ENCODE measurements around the gene BIRC3.

Gene BIRC3

DNA sequence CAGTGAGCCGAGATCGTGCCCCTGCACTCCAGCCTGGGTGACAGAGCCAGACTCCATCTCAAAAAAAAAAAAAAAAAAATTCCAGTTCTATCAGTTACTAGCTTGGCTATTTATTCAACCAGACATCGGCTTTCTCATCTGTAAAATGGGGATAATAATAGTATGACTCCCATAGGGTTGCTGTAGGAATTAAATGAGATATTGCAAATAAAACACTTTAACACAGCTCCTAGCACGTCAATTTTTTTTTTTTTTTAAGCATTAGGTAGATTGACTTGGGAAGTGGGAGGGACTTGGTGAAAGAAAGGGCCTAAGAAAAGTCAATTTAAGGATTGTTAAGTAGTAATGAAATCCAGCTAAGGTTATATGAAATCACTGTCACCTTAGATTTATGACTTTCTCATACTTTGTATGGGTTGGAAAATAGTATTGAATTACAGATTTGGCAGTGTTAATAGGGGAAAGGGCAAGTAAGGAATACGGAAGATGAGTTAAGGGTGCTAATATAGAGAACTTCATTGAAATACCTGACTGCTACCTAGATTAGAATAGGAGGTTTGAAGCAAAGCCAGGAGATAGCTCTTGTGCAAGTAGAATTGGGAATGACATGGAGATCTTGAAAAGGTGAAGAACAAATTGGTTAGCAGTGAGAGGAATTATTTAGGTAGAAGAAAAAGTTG is 58.6 kb downstream of the BIRC3 start:
- TF ChIP-seq, protein P1, sequence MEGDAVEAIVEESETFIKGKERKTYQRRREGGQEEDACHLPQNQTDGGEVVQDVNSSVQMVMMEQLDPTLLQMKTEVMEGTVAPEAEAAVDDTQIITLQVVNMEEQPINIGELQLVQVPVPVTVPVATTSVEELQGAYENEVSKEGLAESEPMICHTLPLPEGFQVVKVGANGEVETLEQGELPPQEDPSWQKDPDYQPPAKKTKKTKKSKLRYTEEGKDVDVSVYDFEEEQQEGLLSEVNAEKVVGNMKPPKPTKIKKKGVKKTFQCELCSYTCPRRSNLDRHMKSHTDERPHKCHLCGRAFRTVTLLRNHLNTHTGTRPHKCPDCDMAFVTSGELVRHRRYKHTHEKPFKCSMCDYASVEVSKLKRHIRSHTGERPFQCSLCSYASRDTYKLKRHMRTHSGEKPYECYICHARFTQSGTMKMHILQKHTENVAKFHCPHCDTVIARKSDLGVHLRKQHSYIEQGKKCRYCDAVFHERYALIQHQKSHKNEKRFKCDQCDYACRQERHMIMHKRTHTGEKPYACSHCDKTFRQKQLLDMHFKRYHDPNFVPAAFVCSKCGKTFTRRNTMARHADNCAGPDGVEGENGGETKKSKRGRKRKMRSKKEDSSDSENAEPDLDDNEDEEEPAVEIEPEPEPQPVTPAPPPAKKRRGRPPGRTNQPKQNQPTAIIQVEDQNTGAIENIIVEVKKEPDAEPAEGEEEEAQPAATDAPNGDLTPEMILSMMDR (IDR thresholded peaks at IDR 0.05; ENCODE audit: low read length, missing control alignments), result no peak
- no peak overlapping the region for H3K4me3 ChIP-seq (replicated peaks; ENCODE audit: low read depth, low read length)
- DNase-seq (ENCODE audit: low read depth), result no peak

DNA sequence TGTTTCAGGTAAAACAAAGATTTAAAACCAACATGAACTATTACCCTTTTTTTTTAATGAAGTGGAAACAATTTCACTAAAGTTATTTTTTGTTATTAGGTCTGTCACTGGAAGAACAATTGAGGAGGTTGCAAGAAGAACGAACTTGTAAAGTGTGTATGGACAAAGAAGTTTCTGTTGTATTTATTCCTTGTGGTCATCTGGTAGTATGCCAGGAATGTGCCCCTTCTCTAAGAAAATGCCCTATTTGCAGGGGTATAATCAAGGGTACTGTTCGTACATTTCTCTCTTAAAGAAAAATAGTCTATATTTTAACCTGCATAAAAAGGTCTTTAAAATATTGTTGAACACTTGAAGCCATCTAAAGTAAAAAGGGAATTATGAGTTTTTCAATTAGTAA is 60.6 kb downstream of the BIRC3 start:
- no peak for DNase-seq (ENCODE audit: low read depth)
- TF ChIP-seq, protein P1 (IDR thresholded peaks at IDR 0.05; ENCODE audit: low read length, missing control alignments), result no peak
- no peak overlapping the region for H3K4me3 ChIP-seq (replicated peaks; ENCODE audit: low read depth, low read length)

DNA sequence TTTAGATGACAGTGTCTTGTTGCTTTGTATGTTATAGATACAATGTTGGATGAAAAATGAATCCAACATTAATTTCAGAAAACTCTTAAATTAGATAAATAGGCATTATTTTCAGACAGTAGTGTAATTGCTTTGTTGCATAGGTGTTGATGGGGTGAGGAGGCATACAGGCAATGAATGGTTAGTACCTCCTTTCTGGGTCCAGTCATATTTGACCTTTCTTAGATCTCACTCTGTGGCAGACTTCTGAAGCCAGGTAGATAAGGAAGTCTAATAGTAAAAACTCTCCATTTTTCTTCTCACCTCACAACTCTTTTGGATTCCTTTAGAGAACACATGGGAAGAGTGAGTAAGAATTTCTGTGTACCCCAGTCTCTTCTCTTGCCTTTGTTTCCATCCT is 61.5 kb downstream of the BIRC3 start:
- no peak overlapping the region for H3K4me3 ChIP-seq (replicated peaks; ENCODE audit: low read depth, low read length)
- TF ChIP-seq, protein P1 (IDR thresholded peaks at IDR 0.05; ENCODE audit: low read length, missing control alignments), result no peak
- no peak for DNase-seq (ENCODE audit: low read depth)

DNA sequence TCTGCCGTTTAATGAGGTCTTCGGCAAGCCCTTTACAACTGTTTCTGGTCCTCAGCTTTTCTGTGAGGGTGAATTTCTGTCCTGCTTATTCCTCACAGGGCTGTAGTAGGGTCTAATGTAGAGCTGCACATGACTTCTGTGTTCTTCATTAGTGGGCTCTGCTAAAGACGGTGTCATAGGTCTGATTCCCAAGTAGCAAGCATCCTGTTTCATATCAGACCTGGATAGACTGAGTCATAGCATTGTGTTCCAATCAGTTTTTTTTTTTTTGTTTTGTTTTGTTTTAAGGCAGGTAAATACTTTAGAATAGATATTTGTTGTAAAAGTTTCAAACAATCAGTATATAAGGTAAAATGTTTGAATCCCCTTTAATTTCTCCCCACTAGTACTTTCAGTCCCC is 65.1 kb downstream of the BIRC3 start:
- no peak for DNase-seq (ENCODE audit: low read depth)
- no peak overlapping the region for H3K4me3 ChIP-seq (replicated peaks; ENCODE audit: low read depth, low read length)
- TF ChIP-seq, protein P1 (IDR thresholded peaks at IDR 0.05; ENCODE audit: low read length, missing control alignments), result no peak

DNA sequence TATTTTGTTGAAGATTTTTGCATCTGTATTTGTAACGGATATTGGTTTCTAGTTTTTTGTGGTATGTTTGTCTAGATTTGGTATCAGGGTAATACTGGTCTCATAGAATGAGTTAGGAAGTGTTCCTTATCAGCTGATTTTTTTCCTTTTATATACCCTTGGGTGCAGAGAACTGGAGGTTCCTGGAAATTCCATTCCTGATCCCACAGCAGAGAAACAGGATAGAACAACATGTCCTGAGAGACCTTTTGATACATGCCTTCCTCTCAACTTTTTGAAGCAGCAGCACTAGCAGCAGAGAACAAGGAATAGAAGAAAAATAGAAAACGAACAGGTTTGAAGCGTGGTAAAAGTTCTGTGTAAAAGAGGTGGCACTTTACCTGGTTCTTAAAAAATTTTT is 66.6 kb downstream of the BIRC3 start:
- H3K4me3 ChIP-seq (replicated peaks; ENCODE audit: low read depth, low read length), result no peak overlapping the region
- TF ChIP-seq, protein P1 (IDR thresholded peaks at IDR 0.05; ENCODE audit: low read length, missing control alignments), result no peak
- DNase-seq (ENCODE audit: low read depth), result no peak

DNA sequence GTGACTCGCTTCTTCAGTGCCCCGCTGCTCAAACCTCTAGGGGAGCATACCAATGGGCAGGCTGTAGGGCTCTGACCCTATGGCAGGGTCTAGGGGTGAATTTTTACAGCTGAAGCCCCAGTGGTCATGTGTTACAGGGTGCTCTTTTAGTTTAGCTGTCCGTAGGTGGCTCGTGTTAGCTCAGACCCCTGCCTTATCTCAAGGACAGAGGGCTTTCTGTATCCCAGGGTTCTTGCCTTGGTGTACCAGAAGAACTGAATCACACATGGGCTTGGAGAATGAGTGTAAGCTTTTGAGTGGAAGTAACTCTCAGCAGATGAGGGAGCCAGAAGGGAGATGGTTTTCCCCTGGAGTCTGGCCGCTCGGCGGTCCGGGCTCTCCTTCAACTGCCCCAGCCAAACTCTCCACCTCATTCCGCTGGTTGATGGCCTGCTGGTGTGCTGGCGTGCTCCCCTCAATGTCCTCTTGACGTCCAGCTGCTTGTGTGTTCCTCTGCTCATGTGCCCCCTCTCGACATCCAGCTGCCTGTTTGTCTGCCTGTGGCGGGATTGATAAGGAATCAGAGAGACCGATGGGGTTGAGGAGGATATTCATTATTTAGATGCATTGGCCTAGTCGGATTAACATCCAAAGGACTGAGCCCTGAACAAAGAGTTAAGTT is 67.3 kb downstream of the BIRC3 start:
- TF ChIP-seq, protein P1 (IDR thresholded peaks at IDR 0.05; ENCODE audit: low read length, missing control alignments), result no peak
- H3K4me3 ChIP-seq (replicated peaks; ENCODE audit: low read depth, low read length), result no peak overlapping the region
- DNase-seq (ENCODE audit: low read depth), result no peak

All from fibroblast of pulmonary artery (primary cell).